A549 (cell line): ENCODE data around the gene OCA2. TPM values are rescaled to one million over a fixed set of nuclear protein-coding genes. Genes with fewer than 3 reads are reported as not detected.

Experiments used
- ATAC-seq, 2 experiments: fragments of 200-7000 bp in 1 of 2; fragments of >200 bp in 1 of 2; cut with Nextera tagmentation in 1 of 2; cut with Tn5 transposase in 1 of 2; 3 replicates each; pipeline versions ENCODE4 v1.8.0 to v1.9.1; 2018 to 2020; ENCODE audit warnings: mild to moderate bottlenecking in 1 of 2, moderate library complexity in 1 of 2
- CTCF ChIA-PET: fragments of 300-600 bp; sonication (Branson Sonifier 250); formaldehyde crosslinking; extraction: SDS; loops from one replicate; lab custom pipeline; 2021; ENCODE audit warnings: antibody characterized with exemption, inconsistent platforms; lab: Yijun Ruan, JAX
- POLR2A ChIA-PET: fragments of 350-600 bp; formaldehyde crosslinking; extraction: SDS; loops from one replicate; lab custom pipeline; 2021; ENCODE audit warnings: antibody characterized with exemption, inconsistent platforms; lab: Yijun Ruan, JAX
- DNase-seq, 2 experiments: peaks; one replicate each; pipeline versions ENCODE4 v3.0.0 to v3.0.0-alpha.2; 2011 to 2016; ENCODE audit warnings: low read depth in 1 of 2, low spot score in 1 of 2
- FAIRE-seq: peaks from 2 replicates; lab custom pipeline; 2011; peaks lifted over from hg19 to GRCh38; lab: Jason Lieb, UNC
- H3K27ac ChIP-seq, 2 experiments: fragments of >200 bp; sonication (Bioruptor Twin); formaldehyde crosslinking; 3 replicates each; pipeline ENCODE4 v1.5.1; 2016 to 2017
- H3K4me1 ChIP-seq: fragments of >200 bp; sonication (Bioruptor Twin); formaldehyde crosslinking; 3 replicates; pipeline ENCODE4 v1.6.1; 2016
- H3K4me2 ChIP-seq: fragments of >200 bp; sonication (Bioruptor Twin); formaldehyde crosslinking; 3 replicates; pipeline ENCODE4 v1.6.1; 2016
- H3K4me3 ChIP-seq: fragments of >200 bp; sonication (Bioruptor Twin); formaldehyde crosslinking; 3 replicates; pipeline ENCODE4 v1.5.1; 2016
- H3K9me3 ChIP-seq: fragments of >200 bp; sonication (Bioruptor Twin); formaldehyde crosslinking; 3 replicates; pipeline ENCODE4 v1.6.1; 2016
- ATOH8 ChIP-seq: fragments of 250-450 bp; sonication (Bioruptor Pico); IDR thresholded peaks from 2 replicates; pipeline ENCODE4 v1.5.0; 2020; ENCODE audit warnings: low read depth, mild to moderate bottlenecking, moderate library complexity
- BCL3 ChIP-seq: fragments of >200 bp; sonication (Bioruptor Twin); formaldehyde crosslinking; IDR thresholded peaks from 3 replicates; pipeline ENCODE4 v1.6.1; 2016
- ELK1 ChIP-seq: fragments of 150-350 bp; IDR thresholded peaks from 2 replicates; pipeline ENCODE4 v1.6.1; 2014; ENCODE audit warnings: low read depth, mild to moderate bottlenecking, low read length
- ESRRA ChIP-seq: fragments of 150-350 bp; IDR thresholded peaks from 2 replicates; pipeline ENCODE4 v1.6.1; 2014; ENCODE audit warnings: mild to moderate bottlenecking, low read length, borderline replicate concordance
- FOXS1 ChIP-seq: fragments of 250-450 bp; sonication (Bioruptor Pico); IDR thresholded peaks from 2 replicates; pipeline ENCODE4 v1.5.0; 2020; ENCODE audit warnings: mild to moderate bottlenecking, moderate library complexity
- HOXB5 ChIP-seq: fragments of 250-450 bp; sonication (Bioruptor Pico); IDR thresholded peaks from 2 replicates; pipeline ENCODE4 v1.5.0; 2020; ENCODE audit warnings: mild to moderate bottlenecking, moderate library complexity
- JUNB ChIP-seq: fragments of >200 bp; sonication (Bioruptor Twin); formaldehyde crosslinking; IDR thresholded peaks from 2 replicates; pipeline ENCODE4 v1.6.1; 2016
- KDM1A ChIP-seq: fragments of 200-600 bp; sonication (generic); IDR thresholded peaks from 2 replicates; pipeline ENCODE4 v1.6.1; 2016; ENCODE audit warnings: low read depth, mild to moderate bottlenecking
- NPAS2 ChIP-seq: fragments of 250-450 bp; sonication (Bioruptor Pico); IDR thresholded peaks from 2 replicates; pipeline ENCODE4 v1.8.0; 2022; ENCODE audit warnings: mild to moderate bottlenecking, moderate library complexity, borderline replicate concordance
- PHF8 ChIP-seq: fragments of 200-600 bp; sonication (generic); IDR thresholded peaks from 2 replicates; pipeline ENCODE4 v1.6.1; 2016; ENCODE audit warnings: low read depth, mild to moderate bottlenecking, antibody characterized with exemption, moderate library complexity, borderline replicate concordance
- RCOR1 ChIP-seq: fragments of 150-350 bp; IDR thresholded peaks from 2 replicates; pipeline ENCODE4 v1.6.1; 2014; ENCODE audit warnings: antibody characterized with exemption, low read length, low read depth
- REST ChIP-seq: fragments of 200-600 bp; sonication (generic); IDR thresholded peaks from 2 replicates; pipeline ENCODE4 v1.6.1; 2016; ENCODE audit warnings: antibody characterized with exemption, mild to moderate bottlenecking, moderate library complexity
- SMC3 ChIP-seq: fragments of >200 bp; sonication (Bioruptor Twin); formaldehyde crosslinking; IDR thresholded peaks from 3 replicates; pipeline ENCODE4 v1.6.1; 2018; ENCODE audit warnings: inconsistent platforms
- TFCP2L1 ChIP-seq: fragments of 250-450 bp; sonication (Bioruptor Pico); IDR thresholded peaks from 2 replicates; pipeline ENCODE4 v1.5.0; 2021; ENCODE audit warnings: mild to moderate bottlenecking
- TP53 ChIP-seq: fragments of 250-450 bp; sonication (Bioruptor Pico); IDR thresholded peaks from 2 replicates; pipeline ENCODE4 v1.5.0; 2021; ENCODE audit warnings: mild to moderate bottlenecking, moderate library complexity
- ZC3H11A ChIP-seq: fragments of 450-650 bp; IDR thresholded peaks from 2 replicates; pipeline ENCODE4 v1.6.1; 2014; ENCODE audit warnings: antibody characterized with exemption, mild to moderate bottlenecking
- ZFP36 ChIP-seq: fragments of 450-650 bp; IDR thresholded peaks from 2 replicates; pipeline ENCODE4 v1.6.1; 2014; ENCODE audit warnings: borderline replicate concordance; ENCODE audit not compliant: partially characterized antibody
- WGBS: methylation state at CpG from one replicate; pipeline ENCODE4 v1.1.6; 2017; ENCODE audit errors: missing lambda C conversion rate; 5-methylcytosine and 5-hydroxymethylcytosine counted together
- polyA plus RNA-seq, 4 experiments: library from polyadenylated mRNA; depleted of rRNA in 3 of 4; stranded (reverse); fragments of >200 nt; fragmentation: RNase III in 1 of 4; extraction: RNeasy Plus Mini Kit Qiagen cat#74134 plus additional on column Dnase treatment in 1 of 4; gene quantifications; 2 replicates in 3 of 4; 3 replicates in 1 of 4; pipeline ENCODE4 v1.2.3, GENCODE V29; 2011 to 2017

OCA2 gene
- polyA plus RNA-seq, 2 of the 4 experiments (the other 2 are of a cell fraction), result 0.17 to 0.25 TPM

GRCh38 chr15:27894645-27895044 lies 204.5 kb downstream of the OCA2 start (continued):
- no peak for TF ChIP-seq ELK1
- TF ChIP-seq ZC3H11A, result no peak
- TF ChIP-seq RCOR1, result no peak
- TF ChIP-seq, all 56 proteins: peak for 0

GRCh38 chr15:27889258-27889657 lies 209.9 kb downstream of the OCA2 start:
- DNase-seq (no peak), FAIRE-seq (no peak), ATAC-seq (no peak)
- POLR2A ChIA-PET, result no interaction called here
- 0% methylated on average over 3 of the region's 3 CpGs for WGBS
- Histone ChIP-seq H3K4me1 (no peaks in the 10 kb centered on the region), H3K4me3 (no peak overlapping the region), H3K4me2 (no peak overlapping the region), H3K9me3 (no peaks in the 10 kb centered on the region; the same call in 2 of the 3 replicates), H3K27ac (no peak overlapping the region)
- CTCF ChIA-PET, result no interaction called here
- TF ChIP-seq SMC3 (no peak), FOXS1 (no peak), KDM1A (no peak)

- Histone ChIP-seq H3K4me2 (no peak overlapping the region), H3K27ac (no peak overlapping the region), H3K4me1 (no peaks in the 10 kb centered on the region), H3K9me3 (peaks cover 5% of the 10 kb centered on the region; the same call in 1 of the 3 replicates), H3K4me3 (no peak overlapping the region)
- POLR2A ChIA-PET, result no interaction called here
- ATAC-seq (no peak), FAIRE-seq (no peak), DNase-seq (no peak)
- CTCF ChIA-PET, result no interaction called here
- TF ChIP-seq JUNB, result no peak
These were observed 213.9 kb downstream of the OCA2 start for GRCh38 chr15:27885201-27885600.

- no peak overlapping the region for H3K4me3 ChIP-seq
- TF ChIP-seq PHF8 (no peak), TFCP2L1 (CRISPR knock-in tag) (no peak), KDM1A (no peak)
- TF ChIP-seq, all 56 proteins: peak for 0
- no peak for DNase-seq
- FAIRE-seq, result no peak
- ATAC-seq, result no peak
- Histone ChIP-seq H3K27ac (no peak overlapping the region), H3K4me2 (no peak overlapping the region), H3K9me3 (peaks cover 5% of the 10 kb centered on the region; the same call in 1 of the 3 replicates), H3K4me1 (no peaks in the 10 kb centered on the region)
- ChIA-PET POLR2A (no interaction called here), CTCF (no interaction called here)
- 19% methylated on average over 4 of the region's 4 CpGs for WGBS
These were observed 214.4 kb downstream of the OCA2 start for GRCh38 chr15:27884726-27885125.

GRCh38 chr15:27878841-27879240 lies 220.3 kb downstream of the OCA2 start:
- POLR2A ChIA-PET, result no interaction called here
- Histone ChIP-seq H3K9me3 (peaks cover 5% of the 10 kb centered on the region; the same call in 1 of the 3 replicates), H3K4me3 (no peak overlapping the region), H3K4me1 (no peaks in the 10 kb centered on the region), H3K27ac (no peak overlapping the region), H3K4me2 (no peak overlapping the region)
- WGBS, result 2% methylated on average over 5 of the region's 5 CpGs
- CTCF ChIA-PET, result no interaction called here
- ATAC-seq (no peak), DNase-seq (no peak), FAIRE-seq (no peak)
- TF ChIP-seq ATOH8 (CRISPR knock-in tag) (no peak), ELK1 (no peak), BCL3 (no peak), NPAS2 (CRISPR knock-in tag) (no peak), TP53 (no peak), RCOR1 (no peak), REST (no peak), ESRRA (no peak), ZFP36 (no peak), HOXB5 (CRISPR knock-in tag) (no peak)
